WTC11 (cell line): ENCODE results near the gene FAM20C.

ENCODE experiments used
- AFF4 ChIP-seq: sonication (generic); formaldehyde crosslinking; IDR thresholded peaks from 2 replicates; pipeline ENCODE4 v1.8.1; 2023; ENCODE audit warnings: mild to moderate bottlenecking, missing genetic modification reagents, borderline replicate concordance
- ARID4B ChIP-seq: sonication (generic); formaldehyde crosslinking; IDR thresholded peaks from 2 replicates; pipeline ENCODE4 v1.8.0; 2023; ENCODE audit warnings: missing genetic modification reagents, mild to moderate bottlenecking, borderline replicate concordance
- CBFB ChIP-seq: sonication (generic); formaldehyde crosslinking; IDR thresholded peaks from 2 replicates; pipeline ENCODE4 v1.8.1; 2022; ENCODE audit warnings: mild to moderate bottlenecking, low read depth, missing genetic modification reagents
- CREM ChIP-seq: sonication (generic); formaldehyde crosslinking; IDR thresholded peaks from 2 replicates; pipeline ENCODE4 v1.8.1; 2022; ENCODE audit warnings: mild to moderate bottlenecking, missing genetic modification reagents, moderate library complexity
- CTCF ChIP-seq: fragments of 200-600 bp; IDR thresholded peaks from 2 replicates; pipeline ENCODE4 v1.8.0; 2022; ENCODE audit warnings: antibody characterized with exemption
- JUN ChIP-seq: sonication (generic); formaldehyde crosslinking; IDR thresholded peaks from 2 replicates; pipeline ENCODE4 v1.8.0; 2023; ENCODE audit warnings: mild to moderate bottlenecking, missing genetic modification reagents
- NR1H2 ChIP-seq: sonication (generic); formaldehyde crosslinking; IDR thresholded peaks from 2 replicates; pipeline ENCODE4 v1.9.0; 2021; ENCODE audit warnings: mild to moderate bottlenecking, moderate library complexity, missing genetic modification reagents
- NR3C1 ChIP-seq: sonication (generic); formaldehyde crosslinking; conservative IDR thresholded peaks from 2 replicates; pipeline ENCODE4 v1.8.1; 2023; ENCODE audit warnings: low read depth, mild to moderate bottlenecking, missing genetic modification reagents
- USF2 ChIP-seq: sonication (generic); formaldehyde crosslinking; IDR thresholded peaks from 2 replicates; pipeline ENCODE4 v1.8.1; 2023; ENCODE audit warnings: mild to moderate bottlenecking, missing genetic modification reagents, moderate library complexity
- ZNF423 ChIP-seq: fragments of 250-450 bp; sonication (Bioruptor Pico); IDR thresholded peaks from 2 replicates; pipeline ENCODE4 v2.1.2; 2022; ENCODE audit warnings: mild to moderate bottlenecking, moderate library complexity

GRCh38 chr7:219581-220150 lies 27.3 kb downstream of the FAM20C start:
- no peak for TF ChIP-seq ARID4B (CRISPR knock-in tag)
- TF ChIP-seq CBFB (CRISPR knock-in tag) = no peak
- no peak for TF ChIP-seq ZNF423 (CRISPR knock-in tag)
- TF ChIP-seq USF2 (CRISPR knock-in tag) = no peak
- no peak for TF ChIP-seq NR1H2
- no peak for TF ChIP-seq JUN
- TF ChIP-seq AFF4 (CRISPR knock-in tag) = no peak
- TF ChIP-seq CTCF = no peak
- no peak for TF ChIP-seq NR3C1 (CRISPR knock-in tag)
- no peak for TF ChIP-seq CREM (CRISPR knock-in tag)
